Upper lobe of left lung (tissue), 6 donors: Measurements from ENCODE around the gene ATP6V1G3. TPM values are rescaled to one million over a fixed set of nuclear protein-coding genes. Genes with fewer than 3 reads are reported as not detected.

Experiments used
- ATAC-seq, 2 donors: fragments of 200-7000 bp; cut with Tn5 transposase; one replicate each; pipeline ENCODE4 v1.9.1; 2022; ENCODE audit warnings: mild to moderate bottlenecking in 2 of 2, moderate library complexity in 2 of 2; ENCODE audit not compliant: low FRiP score in 2 of 2
- DNase-seq, 2 donors: peaks; one replicate each; pipeline ENCODE4 v3.0.0-alpha.2; 2019 to 2020
- H3K27ac ChIP-seq, 4 donors: fragments of 200-600 bp; sonication (generic); one replicate each; pipeline ENCODE4 v1.5.1; 2016 to 2019
- H3K27me3 ChIP-seq, 4 donors: fragments of 200-600 bp; sonication (generic); one replicate each; pipeline ENCODE4 v1.5.1; 2017 to 2019
- H3K36me3 ChIP-seq, 4 donors: fragments of 200-600 bp; sonication (generic); one replicate each; pipeline ENCODE4 v1.5.1; 2016 to 2019
- H3K4me1 ChIP-seq, 4 donors: fragments of 200-600 bp; sonication (generic); one replicate each; pipeline ENCODE4 v1.5.1; 2018 to 2019
- H3K4me3 ChIP-seq, 4 donors: fragments of 200-600 bp; sonication (generic); one replicate each; pipeline ENCODE4 v1.5.1; 2017 to 2019; ENCODE audit warnings: mild to moderate bottlenecking in 2 of 4, moderate library complexity in 1 of 4
- H3K9me3 ChIP-seq, 4 donors: fragments of 200-600 bp; sonication (generic); one replicate each; pipeline ENCODE4 v1.5.1; 2018 to 2019
- EP300 ChIP-seq, 4 donors: sonication (generic); formaldehyde crosslinking; IDR thresholded peaks; one replicate each; pipeline ENCODE4 v1.5.1; 2017; ENCODE audit warnings: antibody characterized with exemption in 4 of 4, control low read depth in 2 of 4
- POLR2A ChIP-seq, 4 donors: fragments of 450-650 bp; IDR thresholded peaks; one replicate each; pipeline ENCODE4 v1.5.1; 2016 to 2017; ENCODE audit warnings: antibody characterized with exemption in 4 of 4, mild to moderate bottlenecking in 2 of 4
- POLR2AphosphoS5 ChIP-seq, 2 donors: sonication (generic); formaldehyde crosslinking; IDR thresholded peaks; one replicate each; pipeline ENCODE4 v1.5.1; 2017; ENCODE audit warnings: antibody characterized with exemption in 2 of 2
- WGBS, 2 donors: methylation state at CpG; one replicate each; pipeline ENCODE4 v1.1.5; 2017 to 2018; 5-methylcytosine and 5-hydroxymethylcytosine counted together
- total RNA-seq, 6 donors: library from RNA; depleted of rRNA in 4 of 6; stranded (reverse); fragments of >200 nt in 4 of 6; gene quantifications; one replicate each; pipeline versions ENCODE4 v1.1.0 to v1.2.1, GENCODE V29; 2016 to 2021
- TF ChIP-seq, protein P1 (sequence below), 6 experiments: fragments of 450-650 bp in 4 of 6; fragments of 200-600 bp in 2 of 6; sonication (generic) in 2 of 6; IDR thresholded peaks; one replicate each; pipeline ENCODE4 v1.5.1; 2016 to 2019; ENCODE audit warnings: antibody characterized with exemption in 6 of 6
- donor health status: DM: no; HTN: no; CAD: no; lungs with moderate emphysema.
- donor health status: DM: no; HTN: yes; CAD: no; lungs with severe emphysema.

ATP6V1G3 gene
- total RNA-seq, 6 donors from 2014 or later: not detected

DNA sequence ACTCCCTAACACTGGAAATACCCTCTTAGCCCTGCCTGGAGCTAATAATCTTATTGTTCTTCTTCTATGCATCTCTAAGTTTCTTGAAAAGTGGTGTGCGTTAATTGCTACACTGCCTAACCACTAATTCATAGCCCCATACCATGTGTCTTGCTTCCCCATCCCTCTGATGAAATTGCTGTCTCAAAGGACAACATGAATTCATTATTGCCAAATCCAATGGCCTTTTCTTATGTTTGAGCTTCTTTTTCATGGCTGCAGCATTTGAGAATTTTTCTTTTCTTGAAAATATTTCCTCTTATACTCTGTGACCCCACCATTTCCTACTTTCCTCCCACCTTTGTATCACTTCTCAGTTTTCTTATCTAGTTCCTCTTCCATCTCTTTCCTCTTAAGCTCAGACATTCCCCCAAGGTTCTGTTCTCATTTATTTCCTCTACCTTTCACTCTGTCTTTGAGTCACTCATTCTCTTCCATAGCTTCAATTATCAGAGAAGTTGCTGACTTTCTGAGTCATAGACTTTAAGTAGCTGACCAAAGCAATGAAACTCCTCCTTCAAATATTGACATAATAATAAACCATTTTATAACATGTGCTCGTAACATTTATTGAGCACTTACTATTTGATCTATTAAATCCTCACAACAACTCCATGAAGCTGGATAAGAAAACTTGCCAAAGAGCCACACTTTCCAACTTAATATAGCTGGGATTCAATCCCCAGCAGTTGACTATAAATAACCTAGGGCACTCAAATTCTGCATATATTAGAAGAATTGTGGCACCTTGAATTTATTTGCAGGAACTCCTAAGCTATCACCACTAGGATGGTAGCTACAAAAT, 35.5 kb upstream of the ATP6V1G3 start:
- Histone ChIP-seq H3K27me3 (no peaks in the 10 kb centered on the region), H3K4me3 (no peak overlapping the region), H3K9me3 (peaks cover 0 to 3% (median 0%) of the 10 kb centered on the region in 4 donors), H3K36me3 (no peaks in the 10 kb centered on the region), H3K27ac (no peak overlapping the region), H3K4me1 (no peaks in the 10 kb centered on the region)
- WGBS, 2 donors: 73 to 88% methylated on average over 2 of the region's 2 CpGs
- DNase-seq (no peak), ATAC-seq (no peak)
- TF ChIP-seq, protein P1, sequence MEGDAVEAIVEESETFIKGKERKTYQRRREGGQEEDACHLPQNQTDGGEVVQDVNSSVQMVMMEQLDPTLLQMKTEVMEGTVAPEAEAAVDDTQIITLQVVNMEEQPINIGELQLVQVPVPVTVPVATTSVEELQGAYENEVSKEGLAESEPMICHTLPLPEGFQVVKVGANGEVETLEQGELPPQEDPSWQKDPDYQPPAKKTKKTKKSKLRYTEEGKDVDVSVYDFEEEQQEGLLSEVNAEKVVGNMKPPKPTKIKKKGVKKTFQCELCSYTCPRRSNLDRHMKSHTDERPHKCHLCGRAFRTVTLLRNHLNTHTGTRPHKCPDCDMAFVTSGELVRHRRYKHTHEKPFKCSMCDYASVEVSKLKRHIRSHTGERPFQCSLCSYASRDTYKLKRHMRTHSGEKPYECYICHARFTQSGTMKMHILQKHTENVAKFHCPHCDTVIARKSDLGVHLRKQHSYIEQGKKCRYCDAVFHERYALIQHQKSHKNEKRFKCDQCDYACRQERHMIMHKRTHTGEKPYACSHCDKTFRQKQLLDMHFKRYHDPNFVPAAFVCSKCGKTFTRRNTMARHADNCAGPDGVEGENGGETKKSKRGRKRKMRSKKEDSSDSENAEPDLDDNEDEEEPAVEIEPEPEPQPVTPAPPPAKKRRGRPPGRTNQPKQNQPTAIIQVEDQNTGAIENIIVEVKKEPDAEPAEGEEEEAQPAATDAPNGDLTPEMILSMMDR (IDR thresholded peaks at IDR 0.05): no peak
- TF ChIP-seq EP300 (IDR thresholded peaks at IDR 0.05) (no peak), POLR2AphosphoS5 (IDR thresholded peaks at IDR 0.05) (no peak), POLR2A (IDR thresholded peaks at IDR 0.05) (no peak)

DNA sequence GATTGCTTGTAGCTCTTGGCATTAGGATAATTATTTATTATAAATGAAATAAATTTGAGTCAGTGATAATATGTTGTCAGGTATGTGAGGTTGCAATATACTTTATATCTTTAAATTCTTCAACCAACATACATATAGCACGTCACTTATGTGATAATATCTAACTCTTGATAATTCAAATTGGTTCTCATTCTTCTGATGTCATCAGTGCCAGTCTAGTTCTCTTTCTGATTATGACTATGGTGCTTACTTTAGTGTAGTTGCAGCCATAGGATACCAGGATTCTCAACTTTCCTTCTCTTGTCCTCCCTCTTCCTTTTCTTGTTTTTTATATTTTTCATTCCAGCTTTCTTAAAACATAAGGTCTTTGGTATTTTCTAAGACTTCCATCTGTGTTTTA, 34.8 kb upstream of the ATP6V1G3 start:
- TF ChIP-seq EP300 (IDR thresholded peaks at IDR 0.05) (no peak), POLR2A (IDR thresholded peaks at IDR 0.05) (no peak), POLR2AphosphoS5 (IDR thresholded peaks at IDR 0.05) (no peak)
- TF ChIP-seq, protein P1 (IDR thresholded peaks at IDR 0.05): no peak
- no peaks in the 10 kb centered on the region for H3K27me3 ChIP-seq
- WGBS, 2 donors: 78 to 96% methylated on average over 1 of the region's 1 CpG

DNA sequence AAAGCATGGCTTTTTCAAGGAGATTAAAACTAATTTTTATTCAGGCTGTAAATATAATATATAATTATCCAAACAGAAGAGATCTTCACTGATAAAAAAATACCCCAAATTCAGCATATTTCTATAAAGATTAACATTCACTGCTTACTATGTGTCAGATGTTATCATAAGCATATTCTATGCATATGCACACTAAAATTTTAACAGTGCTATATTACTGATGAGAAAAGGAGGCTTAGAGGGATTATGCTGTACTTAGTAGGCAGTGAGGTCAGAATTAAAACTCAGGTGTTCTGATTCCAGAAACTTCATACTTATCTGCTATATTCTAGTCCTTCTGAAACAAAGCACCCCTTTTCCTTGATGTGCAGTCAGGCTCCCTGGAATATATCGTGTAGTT, 33.8 kb upstream of the ATP6V1G3 start:
- no peak for ATAC-seq
- Histone ChIP-seq H3K4me3 (no peak overlapping the region), H3K27ac (no peak overlapping the region), H3K36me3 (no peaks in the 10 kb centered on the region), H3K9me3 (no peaks in the 10 kb centered on the region), H3K27me3 (no peaks in the 10 kb centered on the region), H3K4me1 (no peaks in the 10 kb centered on the region)
- TF ChIP-seq, protein P1 (IDR thresholded peaks at IDR 0.05): no peak
- TF ChIP-seq POLR2A (IDR thresholded peaks at IDR 0.05) (no peak), POLR2AphosphoS5 (IDR thresholded peaks at IDR 0.05) (no peak), EP300 (IDR thresholded peaks at IDR 0.05) (no peak)
- 87 to 92% methylated on average over 1 of the region's 1 CpG for WGBS, 2 donors
- no peak for DNase-seq

More for the DNA sequence above, 34.8 kb upstream of the ATP6V1G3 start:
- Histone ChIP-seq H3K9me3 (no peaks in the 10 kb centered on the region), H3K27ac (no peak overlapping the region), H3K4me1 (no peaks in the 10 kb centered on the region), H3K36me3 (no peaks in the 10 kb centered on the region), H3K4me3 (no peak overlapping the region)
- DNase-seq (no peak), ATAC-seq (no peak)

DNA sequence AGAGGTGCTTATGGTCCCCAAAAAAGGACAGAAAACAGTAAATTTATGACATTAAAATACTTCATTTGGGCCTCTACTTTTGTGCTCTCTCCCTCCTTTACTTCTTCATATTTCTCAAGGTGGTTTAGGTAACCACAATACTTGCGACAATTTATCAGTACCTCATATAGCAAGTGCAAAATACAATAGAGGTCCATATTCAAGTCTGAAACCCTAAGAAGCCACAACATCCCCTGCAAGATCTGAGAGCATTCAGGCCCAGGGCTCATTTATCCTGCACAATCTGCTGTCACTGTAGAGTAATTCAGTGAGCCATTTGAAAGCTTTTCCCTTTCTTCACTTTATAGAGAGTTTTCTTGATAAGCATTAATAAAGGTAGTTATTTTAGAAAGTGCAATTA, 24.2 kb upstream of the ATP6V1G3 start:
- no peaks in the 10 kb centered on the region for H3K9me3 ChIP-seq
- no peak overlapping the region for H3K4me3 ChIP-seq
- DNase-seq (no peak), ATAC-seq (no peak)
- H3K27me3 ChIP-seq: no peaks in the 10 kb centered on the region
- no peak overlapping the region for H3K27ac ChIP-seq
- H3K4me1 ChIP-seq: peaks cover 0 to 3% (median 0%) of the 10 kb centered on the region in 4 donors
- no peak for TF ChIP-seq POLR2AphosphoS5 (IDR thresholded peaks at IDR 0.05)
- TF ChIP-seq, protein P1 (IDR thresholded peaks at IDR 0.05): no peak
- TF ChIP-seq POLR2A (IDR thresholded peaks at IDR 0.05): no peak
- no peak for TF ChIP-seq EP300 (IDR thresholded peaks at IDR 0.05)
- H3K36me3 ChIP-seq: no peaks in the 10 kb centered on the region
- WGBS, 2 donors: 89 to 91% methylated on average over 1 of the region's 1 CpG

DNA sequence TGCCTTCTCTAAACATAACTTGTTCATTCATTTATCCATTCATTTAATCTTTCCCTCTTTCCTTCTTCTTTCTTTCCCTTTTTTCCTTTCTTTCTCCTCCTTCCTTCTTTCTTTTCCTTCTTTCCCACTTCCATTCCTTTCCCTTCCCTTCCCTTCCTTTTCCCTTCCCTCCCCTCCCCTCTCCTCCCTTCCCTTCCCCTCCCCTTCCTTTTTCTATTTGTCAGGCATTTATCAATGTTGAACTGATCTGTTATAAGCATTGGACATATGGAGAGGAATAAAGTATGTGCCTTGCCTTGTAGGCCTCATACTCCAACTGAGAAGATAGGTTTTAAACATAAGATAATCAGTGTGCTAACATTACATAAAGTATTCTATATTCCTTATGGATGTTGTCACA, 23.7 kb upstream of the ATP6V1G3 start:
- DNase-seq (no peak), ATAC-seq (no peak)
- H3K4me3 ChIP-seq: no peak overlapping the region
- peaks cover 0 to 3% (median 0%) of the 10 kb centered on the region in 4 donors for H3K4me1 ChIP-seq
- no peaks in the 10 kb centered on the region for H3K27me3 ChIP-seq
- H3K27ac ChIP-seq: no peak overlapping the region
- no peaks in the 10 kb centered on the region for H3K36me3 ChIP-seq
- H3K9me3 ChIP-seq: no peaks in the 10 kb centered on the region
- no peak for TF ChIP-seq EP300 (IDR thresholded peaks at IDR 0.05)
- no peak for TF ChIP-seq POLR2A (IDR thresholded peaks at IDR 0.05)
- TF ChIP-seq POLR2AphosphoS5 (IDR thresholded peaks at IDR 0.05): no peak
- TF ChIP-seq, protein P1 (IDR thresholded peaks at IDR 0.05): no peak
